ENCODE data around the gene SRGAP1.

The SRGAP1 gene

DNA sequence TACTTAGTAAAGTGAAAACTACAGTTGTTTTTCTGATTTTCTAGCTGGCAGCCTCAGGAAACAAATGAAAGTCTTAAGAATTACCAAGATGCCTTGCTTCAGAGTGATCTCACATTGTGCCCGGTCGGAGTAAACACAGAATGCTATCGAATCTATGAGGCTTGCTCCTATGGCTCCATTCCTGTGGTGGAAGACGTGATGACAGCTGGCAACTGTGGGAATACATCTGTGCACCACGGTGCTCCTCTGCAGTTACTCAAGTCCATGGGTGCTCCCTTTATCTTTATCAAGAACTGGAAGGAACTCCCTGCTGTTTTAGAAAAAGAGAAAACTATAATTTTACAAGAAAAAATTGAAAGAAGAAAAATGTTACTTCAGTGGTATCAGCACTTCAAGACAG, 35.9 kb upstream of the SRGAP1 start:
- no peak for DNase-seq (ENCODE audit: low spot score)
- TF ChIP-seq, protein P1, sequence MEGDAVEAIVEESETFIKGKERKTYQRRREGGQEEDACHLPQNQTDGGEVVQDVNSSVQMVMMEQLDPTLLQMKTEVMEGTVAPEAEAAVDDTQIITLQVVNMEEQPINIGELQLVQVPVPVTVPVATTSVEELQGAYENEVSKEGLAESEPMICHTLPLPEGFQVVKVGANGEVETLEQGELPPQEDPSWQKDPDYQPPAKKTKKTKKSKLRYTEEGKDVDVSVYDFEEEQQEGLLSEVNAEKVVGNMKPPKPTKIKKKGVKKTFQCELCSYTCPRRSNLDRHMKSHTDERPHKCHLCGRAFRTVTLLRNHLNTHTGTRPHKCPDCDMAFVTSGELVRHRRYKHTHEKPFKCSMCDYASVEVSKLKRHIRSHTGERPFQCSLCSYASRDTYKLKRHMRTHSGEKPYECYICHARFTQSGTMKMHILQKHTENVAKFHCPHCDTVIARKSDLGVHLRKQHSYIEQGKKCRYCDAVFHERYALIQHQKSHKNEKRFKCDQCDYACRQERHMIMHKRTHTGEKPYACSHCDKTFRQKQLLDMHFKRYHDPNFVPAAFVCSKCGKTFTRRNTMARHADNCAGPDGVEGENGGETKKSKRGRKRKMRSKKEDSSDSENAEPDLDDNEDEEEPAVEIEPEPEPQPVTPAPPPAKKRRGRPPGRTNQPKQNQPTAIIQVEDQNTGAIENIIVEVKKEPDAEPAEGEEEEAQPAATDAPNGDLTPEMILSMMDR (IDR thresholded peaks at IDR 0.05; ENCODE audit: extremely low read depth, missing control alignments) = no peak

DNA sequence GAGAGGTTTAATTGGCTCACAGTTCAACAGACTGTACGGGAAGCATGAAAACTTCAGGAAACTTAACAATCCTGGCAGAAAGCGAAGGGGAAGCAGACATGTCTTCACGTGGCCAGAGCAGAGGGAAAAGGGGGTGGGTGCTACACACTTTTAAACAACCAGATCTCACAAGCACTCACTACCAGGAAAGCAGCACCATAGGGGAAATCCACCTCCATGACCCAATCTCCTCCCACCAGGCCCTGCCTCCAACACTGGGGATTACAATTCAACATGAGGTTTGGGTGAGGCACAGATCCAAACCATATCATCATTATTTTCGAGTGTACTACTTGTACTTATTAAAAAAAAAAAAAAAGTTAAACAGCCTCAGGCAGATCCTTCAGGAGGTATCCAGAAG, 34.9 kb upstream of the SRGAP1 start:
- DNase-seq (ENCODE audit: low spot score) = no peak
- TF ChIP-seq, protein P1 (IDR thresholded peaks at IDR 0.05; ENCODE audit: extremely low read depth, missing control alignments) = no peak

DNA sequence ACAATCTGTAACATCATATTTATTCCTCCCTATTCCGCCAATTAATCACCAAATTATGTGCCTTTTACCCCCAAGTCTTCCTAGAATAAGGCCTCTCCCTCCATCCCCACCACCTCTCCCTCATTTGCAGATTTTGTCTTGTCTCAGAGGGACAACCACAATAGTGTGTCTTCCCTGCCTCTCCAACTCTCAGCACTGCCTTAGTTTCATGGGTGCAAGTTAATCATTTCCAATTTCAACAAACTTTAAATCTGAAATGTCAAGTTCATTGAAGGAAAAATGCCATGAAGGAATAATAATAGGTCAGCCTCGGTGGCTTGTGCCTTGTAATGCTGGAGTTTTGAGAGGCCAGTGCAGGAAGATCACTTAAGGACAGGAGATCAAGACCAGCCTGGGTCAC, 33.2 kb upstream of the SRGAP1 start:
- no peak for DNase-seq (ENCODE audit: low spot score)
- TF ChIP-seq, protein P1 (IDR thresholded peaks at IDR 0.05; ENCODE audit: extremely low read depth, missing control alignments) = no peak

DNA sequence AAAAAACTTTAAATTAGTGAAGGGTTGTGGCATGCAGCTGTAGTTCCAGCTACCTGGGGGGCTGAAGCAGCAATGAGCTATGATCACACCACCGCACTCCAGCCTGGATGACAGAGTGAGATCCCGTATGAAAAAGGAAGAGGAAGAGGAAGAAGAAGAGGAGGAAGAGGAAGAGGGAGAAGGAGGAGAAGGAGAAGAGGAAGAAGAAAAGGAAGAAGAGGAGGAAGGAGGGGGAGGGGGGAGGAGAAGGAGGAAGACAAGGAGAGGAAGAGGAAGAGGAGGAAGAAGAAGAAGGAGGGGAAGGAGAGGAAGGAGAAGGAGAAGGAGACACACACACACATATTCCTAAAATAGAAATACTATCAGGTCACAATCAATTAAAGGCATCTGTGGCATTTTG, 32.7 kb upstream of the SRGAP1 start:
- no peak for DNase-seq (ENCODE audit: low spot score)
- TF ChIP-seq, protein P1 (IDR thresholded peaks at IDR 0.05; ENCODE audit: extremely low read depth, missing control alignments) = no peak

DNA sequence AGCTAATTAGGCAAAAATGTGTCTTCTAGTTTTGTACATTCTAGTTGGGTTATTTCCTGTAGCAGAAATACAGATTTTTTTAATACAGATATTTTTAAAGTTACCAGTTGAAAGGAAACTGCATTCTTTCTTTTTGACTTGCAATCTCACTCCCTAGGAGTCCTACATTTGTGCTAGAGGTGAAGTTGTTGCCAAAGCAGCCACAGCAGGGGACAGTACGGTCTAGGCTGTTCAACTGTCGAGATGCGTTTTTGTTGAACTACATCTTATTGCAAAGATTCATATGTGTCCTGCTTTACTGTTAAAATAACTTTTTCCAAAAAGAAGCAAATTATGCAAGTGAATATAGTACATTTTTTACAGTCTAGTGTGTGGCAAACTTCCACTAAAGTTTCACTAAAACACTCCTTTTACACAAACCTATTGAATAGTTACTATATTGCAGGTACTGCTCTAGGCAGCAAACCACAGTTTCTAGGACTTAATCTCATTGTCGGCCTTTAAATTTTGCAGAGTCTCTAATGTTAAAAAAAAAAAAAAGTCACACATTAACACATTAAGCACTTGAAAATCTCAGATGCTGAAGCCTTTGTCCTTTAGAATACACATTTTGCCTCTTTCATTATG, 30.2 kb upstream of the SRGAP1 start:
- DNase-seq (ENCODE audit: low spot score) = no peak
- TF ChIP-seq, protein P1 (IDR thresholded peaks at IDR 0.05; ENCODE audit: extremely low read depth, missing control alignments) = no peak

GRCh38 chr12:63815482-63815852, 29.0 kb upstream of the SRGAP1 start:
- no peak for DNase-seq (ENCODE audit: low spot score)
- TF ChIP-seq, protein P1 (IDR thresholded peaks at IDR 0.05; ENCODE audit: extremely low read depth, missing control alignments) = no peak

- no peak for DNase-seq (ENCODE audit: low spot score)
- TF ChIP-seq, protein P1 (IDR thresholded peaks at IDR 0.05; ENCODE audit: extremely low read depth, missing control alignments) = no peak
Measured at GRCh38 chr12:63816031-63816430, 28.5 kb upstream of the SRGAP1 start.
